BE2C (cell line): ENCODE data around the gene ARSI.

Source experiments
- DNase-seq: peaks from one replicate; pipeline ENCODE4 v3.0.0-alpha.2; 2020
- H3K27me3 ChIP-seq: fragments of 250-450 bp; sonication (Bioruptor Pico); 2 replicates; pipeline ENCODE4 v1.5.1; 2020; ENCODE audit warnings: mild to moderate bottlenecking
- H3K36me3 ChIP-seq: fragments of 250-450 bp; sonication (Bioruptor Pico); 2 replicates; pipeline ENCODE4 v1.5.1; 2020; ENCODE audit warnings: mild to moderate bottlenecking
- H3K4me1 ChIP-seq: fragments of 250-450 bp; sonication (Bioruptor Pico); 2 replicates; pipeline ENCODE4 v1.5.1; 2020
- H3K4me3 ChIP-seq: 2 replicates; pipeline ENCODE4 v1.5.1; 2011; ENCODE audit warnings: low read depth, low read length
- H3K9me3 ChIP-seq: fragments of 250-450 bp; sonication (Bioruptor Pico); 2 replicates; pipeline ENCODE4 v1.5.1; 2020
- CTCF ChIP-seq: IDR thresholded peaks from 2 replicates; pipeline ENCODE4 v1.5.1; 2012; ENCODE audit warnings: mild to moderate bottlenecking, low read depth, low read length

ARSI gene

GRCh38 chr5:150323819-150324218 is 21.1 kb upstream of the ARSI start:
- Histone ChIP-seq H3K4me3 (no peak overlapping the region), H3K4me1 (peaks cover 15% of the 10 kb centered on the region), H3K36me3 (no peaks in the 10 kb centered on the region), H3K27me3 (no peaks in the 10 kb centered on the region), H3K9me3 (no peaks in the 10 kb centered on the region)
- TF ChIP-seq CTCF: no peak
- no peak for DNase-seq

- TF ChIP-seq CTCF: no peak
- no peak for DNase-seq
- Histone ChIP-seq H3K27me3 (no peaks in the 10 kb centered on the region), H3K4me3 (no peak overlapping the region), H3K36me3 (no peaks in the 10 kb centered on the region), H3K4me1 (peaks cover 22% of the 10 kb centered on the region), H3K9me3 (no peaks in the 10 kb centered on the region)
Observed at GRCh38 chr5:150323092-150323491, 20.4 kb upstream of the ARSI start.

GRCh38 chr5:150322202-150322601 is 19.5 kb upstream of the ARSI start:
- H3K27me3 ChIP-seq: no peaks in the 10 kb centered on the region
- DNase-seq: no peak
- peaks cover 31% of the 10 kb centered on the region for H3K4me1 ChIP-seq
- no peak overlapping the region for H3K4me3 ChIP-seq
- no peak for TF ChIP-seq CTCF
- no peaks in the 10 kb centered on the region for H3K36me3 ChIP-seq
- H3K9me3 ChIP-seq: no peaks in the 10 kb centered on the region

- Histone ChIP-seq H3K4me3 (no peak overlapping the region), H3K36me3 (no peaks in the 10 kb centered on the region), H3K9me3 (no peaks in the 10 kb centered on the region), H3K27me3 (no peaks in the 10 kb centered on the region), H3K4me1 (peaks cover 32% of the 10 kb centered on the region)
- TF ChIP-seq CTCF: no peak
- DNase-seq: no peak
Observed at GRCh38 chr5:150321784-150322183, 19.1 kb upstream of the ARSI start.

- no peak for TF ChIP-seq CTCF
- Histone ChIP-seq H3K36me3 (no peaks in the 10 kb centered on the region), H3K9me3 (no peaks in the 10 kb centered on the region), H3K4me1 (peaks cover 35% of the 10 kb centered on the region), H3K4me3 (no peak overlapping the region), H3K27me3 (no peaks in the 10 kb centered on the region)
- DNase-seq: no peak
Observed at GRCh38 chr5:150321211-150321610, 18.5 kb upstream of the ARSI start.

GRCh38 chr5:150320044-150320613 is 17.4 kb upstream of the ARSI start:
- no peak for TF ChIP-seq CTCF
- Histone ChIP-seq H3K4me1 (peaks cover 35% of the 10 kb centered on the region), H3K9me3 (no peaks in the 10 kb centered on the region), H3K36me3 (no peaks in the 10 kb centered on the region), H3K4me3 (no peak overlapping the region), H3K27me3 (no peaks in the 10 kb centered on the region)
- DNase-seq: peak; percentile 50
